WI38 (cell line): Measurements from ENCODE around the gene ABCA9.

Experiments
- H3K4me3 ChIP-seq: 2 replicates; pipeline ENCODE4 v1.5.1; 2011; ENCODE audit warnings: low read depth, mild to moderate bottlenecking, control low read depth, low read length
- CTCF ChIP-seq: IDR thresholded peaks from 2 replicates; pipeline ENCODE4 v1.5.1; 2012; ENCODE audit warnings: low read depth, mild to moderate bottlenecking, control low read depth, low read length

Gene ABCA9

GRCh38 chr17:69043098-69043734 lies 17.5 kb downstream of the ABCA9 start:
- no peak overlapping the region for H3K4me3 ChIP-seq
- TF ChIP-seq CTCF = no peak

- no peak for TF ChIP-seq CTCF
- no peak overlapping the region for H3K4me3 ChIP-seq
Measured at GRCh38 chr17:69042308-69042707, 18.4 kb downstream of the ABCA9 start.

GRCh38 chr17:69031839-69032238 lies 28.9 kb downstream of the ABCA9 start:
- TF ChIP-seq CTCF = no peak
- no peak overlapping the region for H3K4me3 ChIP-seq

- TF ChIP-seq CTCF = no peak
- H3K4me3 ChIP-seq = no peak overlapping the region
Measured at GRCh38 chr17:69030169-69030568, 30.6 kb downstream of the ABCA9 start.

- no peak overlapping the region for H3K4me3 ChIP-seq
Measured at GRCh38 chr17:69018687-69019086, 42.0 kb downstream of the ABCA9 start.

GRCh38 chr17:69018022-69018615 lies 42.6 kb downstream of the ABCA9 start:
- TF ChIP-seq CTCF = no peak
- H3K4me3 ChIP-seq = no peak overlapping the region

More at GRCh38 chr17:69018687-69019086, 42.0 kb downstream of the ABCA9 start:
- TF ChIP-seq CTCF = no peak

GRCh38 chr17:69015631-69016030 lies 45.1 kb downstream of the ABCA9 start:
- no peak for TF ChIP-seq CTCF

More at GRCh38 chr17:69015631-69016030, 45.1 kb downstream of the ABCA9 start:
- H3K4me3 ChIP-seq = no peak overlapping the region
